Vagina (tissue), 2 donors: ENCODE data around the gene SLC9A7. TPM values are rescaled to one million over a fixed set of nuclear protein-coding genes. Genes with fewer than 3 reads are reported as not detected.

Experiments
- DNase-seq, 2 donors: peaks; one replicate each; pipeline ENCODE4 v3.0.0-alpha.2; 2017; ENCODE audit errors: extremely low spot score in 2 of 2
- H3K27ac ChIP-seq: fragments of 200-600 bp; sonication (generic); one replicate; pipeline ENCODE4 v1.5.1; 2019
- H3K27me3 ChIP-seq: fragments of 200-600 bp; sonication (generic); one replicate; pipeline ENCODE4 v1.5.1; 2019
- H3K36me3 ChIP-seq, 2 donors: fragments of 200-600 bp; sonication (generic); one replicate each; pipeline ENCODE4 v1.5.1; 2017 to 2019
- H3K4me1 ChIP-seq: fragments of 200-600 bp; sonication (generic); one replicate; pipeline ENCODE4 v1.5.1; 2019
- H3K4me3 ChIP-seq, 2 donors: fragments of 200-600 bp; sonication (generic); 1 replicate in 1 of 2; 2 replicates in 1 of 2; pipeline ENCODE4 v1.5.1; 2016 to 2019
- H3K9me3 ChIP-seq: fragments of 200-600 bp; sonication (generic); one replicate; pipeline ENCODE4 v1.5.1; 2019
- POLR2A ChIP-seq, 2 donors: fragments of 450-650 bp; IDR thresholded peaks; one replicate each; pipeline ENCODE4 v1.6.1; 2017; ENCODE audit warnings: antibody characterized with exemption in 2 of 2, mild to moderate bottlenecking in 2 of 2, moderate library complexity in 2 of 2
- POLR2AphosphoS5 ChIP-seq, 2 donors: sonication (generic); formaldehyde crosslinking; IDR thresholded peaks; one replicate each; pipeline ENCODE4 v1.9.0; 2017; ENCODE audit warnings: antibody characterized with exemption in 2 of 2, mild to moderate bottlenecking in 2 of 2, low read depth in 1 of 2; ENCODE audit not compliant: insufficient read depth in 1 of 2
- intact Hi-C: fragments of 100-400 bp; cut with DNase I; formaldehyde crosslinking; loops from one replicate; pipeline ENCODE4 v1.15.1; 2023
- total RNA-seq: library from RNA; depleted of rRNA; stranded (reverse); fragments of >200 nt; gene quantifications from one replicate; pipeline ENCODE4 v1.2.3, GENCODE V29; 2016
- TF ChIP-seq, protein P1 (sequence below), 3 experiments: fragments of 450-650 bp in 2 of 3; fragments of 200-600 bp in 1 of 3; sonication (generic) in 1 of 3; IDR thresholded peaks; one replicate each; pipeline ENCODE4 v1.5.1; 2017 to 2019; ENCODE audit warnings: antibody characterized with exemption in 3 of 3, mild to moderate bottlenecking in 2 of 3, moderate library complexity in 2 of 3

Gene SLC9A7
- total RNA-seq, 1 donor from 2014 or later: 4.2 TPM

- no peak overlapping the region for H3K4me3 ChIP-seq
- H3K27ac ChIP-seq: no peak overlapping the region
- no peaks in the 10 kb centered on the region for H3K9me3 ChIP-seq
- no peaks in the 10 kb centered on the region for H3K4me1 ChIP-seq
- DNase-seq: no peak
- no peaks in the 10 kb centered on the region for H3K27me3 ChIP-seq
- TF ChIP-seq POLR2AphosphoS5 (IDR thresholded peaks at IDR 0.05; ENCODE audit: insufficient read depth in 1 of 2, low read depth in 1 of 2) (no peak), POLR2A (IDR thresholded peaks at IDR 0.05) (no peak)
- TF ChIP-seq, protein P1, sequence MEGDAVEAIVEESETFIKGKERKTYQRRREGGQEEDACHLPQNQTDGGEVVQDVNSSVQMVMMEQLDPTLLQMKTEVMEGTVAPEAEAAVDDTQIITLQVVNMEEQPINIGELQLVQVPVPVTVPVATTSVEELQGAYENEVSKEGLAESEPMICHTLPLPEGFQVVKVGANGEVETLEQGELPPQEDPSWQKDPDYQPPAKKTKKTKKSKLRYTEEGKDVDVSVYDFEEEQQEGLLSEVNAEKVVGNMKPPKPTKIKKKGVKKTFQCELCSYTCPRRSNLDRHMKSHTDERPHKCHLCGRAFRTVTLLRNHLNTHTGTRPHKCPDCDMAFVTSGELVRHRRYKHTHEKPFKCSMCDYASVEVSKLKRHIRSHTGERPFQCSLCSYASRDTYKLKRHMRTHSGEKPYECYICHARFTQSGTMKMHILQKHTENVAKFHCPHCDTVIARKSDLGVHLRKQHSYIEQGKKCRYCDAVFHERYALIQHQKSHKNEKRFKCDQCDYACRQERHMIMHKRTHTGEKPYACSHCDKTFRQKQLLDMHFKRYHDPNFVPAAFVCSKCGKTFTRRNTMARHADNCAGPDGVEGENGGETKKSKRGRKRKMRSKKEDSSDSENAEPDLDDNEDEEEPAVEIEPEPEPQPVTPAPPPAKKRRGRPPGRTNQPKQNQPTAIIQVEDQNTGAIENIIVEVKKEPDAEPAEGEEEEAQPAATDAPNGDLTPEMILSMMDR (IDR thresholded peaks at IDR 0.05): no peak
- intact Hi-C loops: no loop called here
- H3K36me3 ChIP-seq: no peaks in the 10 kb centered on the region
These were observed 134.7 kb downstream of the SLC9A7 start for GRCh38 chrX:46624090-46624786.

DNA sequence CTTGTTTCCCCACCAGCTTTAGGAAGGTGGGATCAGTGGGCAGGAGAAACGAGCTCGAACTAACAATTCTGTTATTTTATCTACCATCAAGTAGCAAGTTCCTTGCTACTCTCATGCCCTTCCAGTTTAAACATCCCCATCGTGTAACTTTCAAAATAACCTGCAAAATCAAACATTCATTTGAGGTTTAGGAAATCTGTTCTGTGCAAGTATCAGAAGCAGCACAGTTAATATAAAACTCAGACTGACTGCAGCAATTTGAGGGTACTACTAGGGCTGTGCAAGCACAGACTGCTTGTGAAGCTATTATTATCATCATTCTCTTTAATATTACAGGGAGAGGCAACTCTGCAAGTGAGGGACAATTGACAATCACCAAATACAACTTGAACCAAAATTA, 137.3 kb downstream of the SLC9A7 start:
- DNase-seq: no peak
- Histone ChIP-seq H3K27me3 (no peaks in the 10 kb centered on the region), H3K4me3 (no peak overlapping the region), H3K4me1 (no peaks in the 10 kb centered on the region), H3K27ac (no peak overlapping the region), H3K36me3 (no peaks in the 10 kb centered on the region), H3K9me3 (no peaks in the 10 kb centered on the region)
- intact Hi-C loops: no loop called here
- TF ChIP-seq POLR2A (IDR thresholded peaks at IDR 0.05) (no peak), POLR2AphosphoS5 (IDR thresholded peaks at IDR 0.05; ENCODE audit: insufficient read depth in 1 of 2, low read depth in 1 of 2) (no peak)
- TF ChIP-seq, protein P1 (IDR thresholded peaks at IDR 0.05): no peak

- TF ChIP-seq POLR2AphosphoS5 (IDR thresholded peaks at IDR 0.05; ENCODE audit: insufficient read depth in 1 of 2, low read depth in 1 of 2): no peak
- TF ChIP-seq, protein P1 (IDR thresholded peaks at IDR 0.05): no peak
- TF ChIP-seq POLR2A (IDR thresholded peaks at IDR 0.05): no peak
- intact Hi-C loops: no loop called here
These were observed 138.4 kb downstream of the SLC9A7 start for GRCh38 chrX:46620505-46620904.

GRCh38 chrX:46618947-46619346, 140.0 kb downstream of the SLC9A7 start:
- H3K27me3 ChIP-seq: no peaks in the 10 kb centered on the region
- intact Hi-C loops: no loop called here
- DNase-seq: no peak
- TF ChIP-seq POLR2AphosphoS5 (IDR thresholded peaks at IDR 0.05; ENCODE audit: insufficient read depth in 1 of 2, low read depth in 1 of 2): no peak
- TF ChIP-seq, protein P1 (IDR thresholded peaks at IDR 0.05): no peak
- no peak for TF ChIP-seq POLR2A (IDR thresholded peaks at IDR 0.05)
- H3K4me1 ChIP-seq: no peaks in the 10 kb centered on the region
- H3K9me3 ChIP-seq: no peaks in the 10 kb centered on the region
- H3K4me3 ChIP-seq: no peak overlapping the region
- H3K36me3 ChIP-seq: no peaks in the 10 kb centered on the region
- no peak overlapping the region for H3K27ac ChIP-seq

More at GRCh38 chrX:46620505-46620904, 138.4 kb downstream of the SLC9A7 start:
- no peak for DNase-seq
- no peak overlapping the region for H3K4me3 ChIP-seq
- no peaks in the 10 kb centered on the region for H3K27me3 ChIP-seq
- H3K27ac ChIP-seq: no peak overlapping the region
- no peaks in the 10 kb centered on the region for H3K9me3 ChIP-seq
- no peaks in the 10 kb centered on the region for H3K4me1 ChIP-seq
- H3K36me3 ChIP-seq: no peaks in the 10 kb centered on the region

GRCh38 chrX:46617906-46618305, 141.0 kb downstream of the SLC9A7 start:
- Histone ChIP-seq H3K4me1 (no peaks in the 10 kb centered on the region), H3K4me3 (no peak overlapping the region), H3K36me3 (no peaks in the 10 kb centered on the region), H3K27me3 (no peaks in the 10 kb centered on the region), H3K27ac (no peak overlapping the region), H3K9me3 (no peaks in the 10 kb centered on the region)
- intact Hi-C loops: no loop called here
- TF ChIP-seq POLR2AphosphoS5 (IDR thresholded peaks at IDR 0.05; ENCODE audit: insufficient read depth in 1 of 2, low read depth in 1 of 2): no peak
- TF ChIP-seq, protein P1 (IDR thresholded peaks at IDR 0.05): no peak
- no peak for TF ChIP-seq POLR2A (IDR thresholded peaks at IDR 0.05)
- no peak for DNase-seq
